Body of pancreas (tissue), 4 donors: ENCODE results near the gene CRYBA4.

Source experiments
- CTCF ChIP-seq, 7 experiments: fragments of 450-650 bp in 4 of 7; fragments of 200-600 bp in 3 of 7; sonication (generic) in 3 of 7; IDR thresholded peaks; one replicate each; pipeline ENCODE4 v1.5.1; 2016 to 2019; ENCODE audit warnings: antibody characterized with exemption in 7 of 7
- POLR2A ChIP-seq, 3 donors: fragments of 450-650 bp; IDR thresholded peaks; one replicate each; pipeline ENCODE4 v1.6.1; 2016; ENCODE audit warnings: antibody characterized with exemption in 3 of 3, mild to moderate bottlenecking in 2 of 3

- no peak for TF ChIP-seq CTCF (IDR thresholded peaks at IDR 0.05)
- TF ChIP-seq POLR2A (IDR thresholded peaks at IDR 0.05): no peak
Measured at GRCh38 chr22:26658671-26659478, 37.1 kb downstream of the CRYBA4 start.
